Measurements from ENCODE around the gene AK2.
"Not testable (repeated sequence)": the region's sequence is repeated elsewhere in the genome, so short reads cannot be mapped to it uniquely, and the experiment has no call there.

Gene AK2

GRCh38 chr1:33050221-33051076 is 13.8 kb upstream of the AK2 start:
- TF ChIP-seq CTCF (IDR thresholded peaks at IDR 0.05; ENCODE audit: poor library complexity, severe bottlenecking) = peak; percentile 12
- Histone ChIP-seq H3K27me3 (ENCODE audit: insufficient read depth, poor library complexity, severe bottlenecking) (no peaks in the 10 kb centered on the region), H3K4me1 (ENCODE audit: insufficient read depth, poor library complexity, severe bottlenecking) (peaks cover 26% of the 10 kb centered on the region), H3K9me3 (ENCODE audit: severe bottlenecking) (no peaks in the 10 kb centered on the region), H3K27ac (ENCODE audit: poor library complexity, severe bottlenecking) (peak overlapping the region; percentile 68), H3K36me3 (ENCODE audit: low read depth) (no peaks in the 10 kb centered on the region), H3K4me3 (ENCODE audit: severe bottlenecking) (no peak overlapping the region)
- DNase-seq (ENCODE audit: low spot score) (peak; percentile 72), ATAC-seq (ENCODE audit: low read depth) (peak; percentile 93)

- Histone ChIP-seq H3K4me1 (ENCODE audit: insufficient read depth, poor library complexity, severe bottlenecking) (peaks cover 26% of the 10 kb centered on the region), H3K36me3 (ENCODE audit: low read depth) (no peaks in the 10 kb centered on the region), H3K4me3 (ENCODE audit: severe bottlenecking) (no peak overlapping the region), H3K9me3 (ENCODE audit: severe bottlenecking) (no peaks in the 10 kb centered on the region), H3K27me3 (ENCODE audit: insufficient read depth, poor library complexity, severe bottlenecking) (no peaks in the 10 kb centered on the region), H3K27ac (ENCODE audit: poor library complexity, severe bottlenecking) (peak overlapping the region; percentile 68)
- DNase-seq (ENCODE audit: low spot score) (no peak), ATAC-seq (ENCODE audit: low read depth) (no peak)
- TF ChIP-seq CTCF (IDR thresholded peaks at IDR 0.05; ENCODE audit: poor library complexity, severe bottlenecking) = no peak
These were observed 12.7 kb upstream of the AK2 start for GRCh38 chr1:33049371-33049770.

- Histone ChIP-seq H3K36me3 (ENCODE audit: low read depth) (no peaks in the 10 kb centered on the region), H3K27ac (ENCODE audit: poor library complexity, severe bottlenecking) (peak overlapping the region; percentile 57), H3K4me3 (ENCODE audit: severe bottlenecking) (no peak overlapping the region), H3K4me1 (ENCODE audit: insufficient read depth, poor library complexity, severe bottlenecking) (peaks cover 26% of the 10 kb centered on the region), H3K9me3 (ENCODE audit: severe bottlenecking) (no peaks in the 10 kb centered on the region), H3K27me3 (ENCODE audit: insufficient read depth, poor library complexity, severe bottlenecking) (no peaks in the 10 kb centered on the region)
- TF ChIP-seq CTCF (IDR thresholded peaks at IDR 0.05; ENCODE audit: poor library complexity, severe bottlenecking) = no peak
- ATAC-seq (ENCODE audit: low read depth) (no peak), DNase-seq (ENCODE audit: low spot score) (no peak)
These were observed 11.7 kb upstream of the AK2 start for GRCh38 chr1:33048426-33048825.

- Histone ChIP-seq H3K4me3 (ENCODE audit: severe bottlenecking) (no peak overlapping the region), H3K9me3 (ENCODE audit: severe bottlenecking) (no peaks in the 10 kb centered on the region), H3K27me3 (ENCODE audit: insufficient read depth, poor library complexity, severe bottlenecking) (no peaks in the 10 kb centered on the region), H3K36me3 (ENCODE audit: low read depth) (no peaks in the 10 kb centered on the region), H3K27ac (ENCODE audit: poor library complexity, severe bottlenecking) (peak overlapping the region; percentile 57), H3K4me1 (ENCODE audit: insufficient read depth, poor library complexity, severe bottlenecking) (peaks cover 26% of the 10 kb centered on the region)
- peak; percentile 52 for ATAC-seq (ENCODE audit: low read depth)
- no peak for TF ChIP-seq CTCF (IDR thresholded peaks at IDR 0.05; ENCODE audit: poor library complexity, severe bottlenecking)
- DNase-seq (ENCODE audit: low spot score) = no peak
These were observed 11.2 kb upstream of the AK2 start for GRCh38 chr1:33047839-33048305.

GRCh38 chr1:33047290-33047689 is 10.6 kb upstream of the AK2 start:
- H3K27me3 ChIP-seq (ENCODE audit: insufficient read depth, poor library complexity, severe bottlenecking) = no peaks in the 10 kb centered on the region
- H3K4me3 ChIP-seq (ENCODE audit: severe bottlenecking) = no peak overlapping the region
- H3K27ac ChIP-seq (ENCODE audit: poor library complexity, severe bottlenecking) = peak overlapping the region; percentile 57
- no peaks in the 10 kb centered on the region for H3K36me3 ChIP-seq (ENCODE audit: low read depth)
- no peaks in the 10 kb centered on the region for H3K9me3 ChIP-seq (ENCODE audit: severe bottlenecking)
- TF ChIP-seq CTCF (IDR thresholded peaks at IDR 0.05; ENCODE audit: poor library complexity, severe bottlenecking) = no peak
- DNase-seq (ENCODE audit: low spot score) (no peak), ATAC-seq (ENCODE audit: low read depth) (no peak)
- H3K4me1 ChIP-seq (ENCODE audit: insufficient read depth, poor library complexity, severe bottlenecking) = peaks cover 26% of the 10 kb centered on the region

GRCh38 chr1:33046234-33046633 is 9.6 kb upstream of the AK2 start:
- H3K27ac ChIP-seq (ENCODE audit: poor library complexity, severe bottlenecking); H3K9me3 ChIP-seq (ENCODE audit: severe bottlenecking); H3K27me3 ChIP-seq (ENCODE audit: insufficient read depth, poor library complexity, severe bottlenecking); H3K4me3 ChIP-seq (ENCODE audit: severe bottlenecking); ATAC-seq (ENCODE audit: low read depth); H3K36me3 ChIP-seq (ENCODE audit: low read depth); DNase-seq (ENCODE audit: low spot score): not testable (repeated sequence)
- peaks cover 26% of the 10 kb centered on the region for H3K4me1 ChIP-seq (ENCODE audit: insufficient read depth, poor library complexity, severe bottlenecking)
